Lower leg skin (tissue), 4 donors: Measurements from ENCODE around the gene PFN4. TPM values are rescaled to one million over a fixed set of nuclear protein-coding genes. Genes with fewer than 3 reads are reported as not detected.

Experiments used
- DNase-seq, 2 donors: peaks; one replicate each; pipeline ENCODE4 v3.0.0-alpha.2; 2019; ENCODE audit warnings: low spot score in 2 of 2
- H3K4me3 ChIP-seq: fragments of 200-600 bp; sonication (generic); 2 replicates; pipeline ENCODE4 v1.5.1; 2017; ENCODE audit warnings: mild to moderate bottlenecking, low read depth; ENCODE audit not compliant: poor library complexity, severe bottlenecking
- CTCF ChIP-seq, 3 donors: fragments of 450-650 bp; IDR thresholded peaks; one replicate each; pipeline ENCODE4 v1.5.1; 2016; ENCODE audit warnings: antibody characterized with exemption in 3 of 3, mild to moderate bottlenecking in 3 of 3, moderate library complexity in 2 of 3
- POLR2A ChIP-seq, 2 donors: fragments of 450-650 bp; IDR thresholded peaks; one replicate each; pipeline ENCODE4 v1.6.1; 2016 to 2017; ENCODE audit warnings: antibody characterized with exemption in 2 of 2, mild to moderate bottlenecking in 1 of 2, moderate library complexity in 1 of 2
- WGBS, 2 donors: methylation state at CpG; one replicate each; pipeline ENCODE4 v1.1.5; 2018; 5-methylcytosine and 5-hydroxymethylcytosine counted together
- intact Hi-C: fragments of 100-400 bp; cut with DNase I; formaldehyde crosslinking; loops from one replicate; pipeline ENCODE4 v1.15.0; 2023; ENCODE audit warnings: low total_unique reads
- total RNA-seq, 4 donors: library from RNA; depleted of rRNA; stranded (reverse); fragments of >200 nt; gene quantifications; one replicate each; pipeline ENCODE4 v1.1.0, GENCODE V29; 2016

PFN4 gene
- total RNA-seq, 4 donors from 2014 or later, result 0.65 TPM; not detected in 3

DNA sequence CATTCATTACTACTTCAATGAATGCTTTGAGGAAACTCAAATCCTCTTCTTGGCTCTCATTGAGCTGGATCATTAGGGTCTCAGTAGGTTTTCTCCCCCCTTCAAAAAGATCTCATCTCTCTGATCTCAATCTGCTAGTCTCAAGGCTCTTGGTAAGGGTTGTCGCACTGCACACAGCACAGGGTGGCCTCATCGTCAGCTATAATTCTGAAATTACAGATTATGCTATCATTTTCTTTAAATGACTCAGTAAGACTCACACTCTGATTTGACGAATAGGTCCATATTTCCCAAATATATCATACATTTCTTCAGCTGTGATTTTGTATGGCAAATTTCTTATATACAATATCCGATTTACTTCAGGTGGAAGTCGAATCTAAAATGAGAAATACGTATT, 49.3 kb downstream of the PFN4 start:
- WGBS, 2 donors, result 88 to 91% methylated on average over 6 of the region's 6 CpGs
- no peak for DNase-seq
- TF ChIP-seq CTCF (IDR thresholded peaks at IDR 0.05) (no peak), POLR2A (IDR thresholded peaks at IDR 0.05) (no peak)
- H3K4me3 ChIP-seq, result no peak overlapping the region
- intact Hi-C loops, result no loop called here

GRCh38 chr2:24072259-24072658, 50.9 kb downstream of the PFN4 start:
- DNase-seq, result no peak
- no peak for TF ChIP-seq POLR2A (IDR thresholded peaks at IDR 0.05)
- no peak for TF ChIP-seq CTCF (IDR thresholded peaks at IDR 0.05)
- 86 to 95% methylated on average over 4 of the region's 4 CpGs for WGBS, 2 donors
- no peak overlapping the region for H3K4me3 ChIP-seq
- intact Hi-C loops, result no loop called here

DNA sequence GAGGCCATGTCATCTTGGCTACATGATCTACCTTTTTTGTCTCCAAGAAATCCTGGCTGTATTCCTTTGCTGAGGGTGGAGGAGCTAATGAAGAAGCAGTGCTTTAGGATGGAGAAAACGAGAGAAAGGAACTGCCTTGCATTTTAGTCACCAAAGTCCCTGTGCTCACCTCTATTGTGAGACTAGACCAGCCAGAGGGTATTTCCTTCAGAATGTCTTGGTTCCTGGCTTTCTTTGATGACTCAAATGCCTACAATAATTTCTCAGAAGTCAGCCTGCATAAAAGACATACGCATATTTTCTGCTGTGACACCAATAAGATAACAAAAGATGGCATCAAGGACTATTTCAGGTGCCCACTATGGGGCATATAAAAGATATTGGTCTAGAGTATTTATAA, 57.8 kb downstream of the PFN4 start:
- TF ChIP-seq POLR2A (IDR thresholded peaks at IDR 0.05) (no peak), CTCF (IDR thresholded peaks at IDR 0.05) (no peak)
- intact Hi-C loops, result no loop called here
- no peak overlapping the region for H3K4me3 ChIP-seq
- 75 to 82% methylated on average over 2 of the region's 2 CpGs for WGBS, 2 donors
- DNase-seq, result no peak

Other genes starting within 250 kb of the PFN4 start
- 10 to 100 TPM; 23.2 to 31.1 (median 27.9) TPM for gene ATAD2B, start 196.2 kb downstream of the PFN4 start, total RNA-seq
- 10 to 100 TPM in 3 of 4 donors, 1 to 10 TPM in 1; 8.5 to 15.0 (median 12.9) TPM for gene UBXN2A, start 182.9 kb downstream of the PFN4 start, total RNA-seq
- gene MFSD2B, start 113.2 kb downstream of the PFN4 start, total RNA-seq, result under 1 TPM in 1 of 4 donors, not detected in 3; 0.34 TPM
- 1 to 10 TPM; 2.6 to 4.9 (median 3.8) TPM for gene WDCP, start 75.9 kb downstream of the PFN4 start, total RNA-seq
- 10 to 100 TPM in 2 of 4 donors, 1 to 10 TPM in 2; 7.2 to 11.8 (median 9.5) TPM for gene FKBP1B, start 73.6 kb downstream of the PFN4 start, total RNA-seq
- 10 to 100 TPM; 81.3 to 90.8 (median 86.5) TPM for gene SF3B6, start 47.0 kb downstream of the PFN4 start, total RNA-seq
- 10 to 100 TPM in 2 of 4 donors, 1 to 10 TPM in 2; 5.0 to 17.9 (median 8.5) TPM for gene TP53I3, start 38.5 kb downstream of the PFN4 start, total RNA-seq
- 10 to 100 TPM in 1 of 4 donors, 1 to 10 TPM in 3; 2.8 to 15.1 (median 4.6) TPM for gene FAM228B, start 135 bp upstream of the PFN4 start, total RNA-seq
- under 1 TPM in 2 of 4 donors, not detected in 2; 0.25 to 0.26 TPM for gene FAM228A, start 51.7 kb upstream of the PFN4 start, total RNA-seq
- gene ITSN2, start 237.2 kb upstream of the PFN4 start, total RNA-seq, result 10 to 100 TPM; 58.1 to 68.4 (median 65.8) TPM